Measurements from ENCODE around the gene FADS2.

The FADS2 gene

GRCh38 chr11:61792310-61793082 is 35.6 kb upstream of the FADS2 start, which contains the start of the genes FEN1 and TMEM258:
Gene FEN1, plus strand, starts transcription at chr11:61792911. Its CDS starts 2,451 bp downstream, at chr11:61795362.
Gene TMEM258, minus strand, starts transcription at chr11:61792599. Its CDS starts 41 bp downstream, at chr11:61792558.
- Mint-ChIP-seq H3K36me3 (ENCODE audit: low read depth) (peaks cover 67% of the 10 kb centered on the region), H3K4me1 (ENCODE audit: low read depth) (peaks cover 50% of the 10 kb centered on the region), H3K9me3 (no peaks in the 10 kb centered on the region)

GRCh38 chr11:61793083-61793828 is 34.8 kb upstream of the FADS2 start:
- H3K4me1 Mint-ChIP-seq (ENCODE audit: low read depth), result peaks cover 50% of the 10 kb centered on the region
- H3K27me3 Mint-ChIP-seq, result no peaks in the 10 kb centered on the region
- peak overlapping the region; percentile 100 for H3K27ac Mint-ChIP-seq
- no peaks in the 10 kb centered on the region for H3K9me3 Mint-ChIP-seq
- H3K36me3 Mint-ChIP-seq (ENCODE audit: low read depth), result peaks cover 71% of the 10 kb centered on the region
- H3K4me3 Mint-ChIP-seq, result peak overlapping the region; percentile 92

More at GRCh38 chr11:61792310-61793082, 35.6 kb upstream of the FADS2 start, which contains the start of the genes FEN1 and TMEM258:
- H3K27ac Mint-ChIP-seq, result peak within 1 kb of the TSS; percentile 100
- H3K27me3 Mint-ChIP-seq, result no peaks in the 10 kb centered on the region
- peak within 1 kb of the TSS; percentile 92 for H3K4me3 Mint-ChIP-seq

DNA sequence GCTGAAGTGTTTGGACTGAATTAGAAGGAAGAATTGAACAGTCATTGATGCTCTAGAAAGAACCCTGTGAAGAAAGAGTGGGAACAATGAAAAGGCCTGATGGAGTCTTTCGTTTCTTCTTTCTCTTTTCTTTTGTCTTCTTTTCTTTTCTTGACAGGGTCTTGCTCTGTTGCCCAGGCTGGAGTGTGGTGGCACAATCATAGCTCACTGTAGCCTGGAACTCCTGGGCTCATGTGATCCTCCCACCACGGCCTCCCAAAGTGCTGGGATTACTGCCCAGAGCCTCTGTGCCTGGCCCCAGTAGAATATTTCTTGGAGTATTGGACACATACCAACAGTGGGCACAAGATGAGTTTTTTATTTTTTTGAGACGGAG is 34.3 kb upstream of the FADS2 start:
- Mint-ChIP-seq H3K27me3 (no peaks in the 10 kb centered on the region), H3K9me3 (no peaks in the 10 kb centered on the region), H3K4me3 (peak overlapping the region; percentile 92), H3K27ac (peak overlapping the region; percentile 100), H3K4me1 (ENCODE audit: low read depth) (peaks cover 52% of the 10 kb centered on the region), H3K36me3 (ENCODE audit: low read depth) (peaks cover 70% of the 10 kb centered on the region)

DNA sequence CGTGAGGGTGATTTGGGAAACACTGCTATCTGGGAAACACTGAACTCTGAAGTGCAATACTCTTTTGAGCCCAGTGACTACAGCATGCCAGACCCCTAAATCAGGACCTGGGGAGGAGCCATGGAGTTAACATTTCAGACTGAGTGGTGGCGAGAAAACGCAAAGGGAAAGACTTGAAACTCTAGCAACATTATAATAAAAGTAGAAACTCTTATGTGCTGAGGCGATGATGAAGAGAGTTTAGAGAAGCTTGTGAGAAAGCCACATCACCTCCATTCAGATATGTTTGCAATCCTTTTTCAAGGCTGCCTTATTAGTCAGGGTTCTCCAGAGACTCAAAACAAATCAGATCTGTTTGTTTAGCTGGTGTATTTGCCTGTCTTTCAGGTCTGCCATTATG is 33.5 kb upstream of the FADS2 start:
- Mint-ChIP-seq H3K27me3 (no peaks in the 10 kb centered on the region), H3K4me1 (ENCODE audit: low read depth) (peaks cover 58% of the 10 kb centered on the region), H3K27ac (peak overlapping the region; percentile 71), H3K9me3 (no peaks in the 10 kb centered on the region), H3K36me3 (ENCODE audit: low read depth) (peaks cover 69% of the 10 kb centered on the region), H3K4me3 (peak overlapping the region; percentile 92)

DNA sequence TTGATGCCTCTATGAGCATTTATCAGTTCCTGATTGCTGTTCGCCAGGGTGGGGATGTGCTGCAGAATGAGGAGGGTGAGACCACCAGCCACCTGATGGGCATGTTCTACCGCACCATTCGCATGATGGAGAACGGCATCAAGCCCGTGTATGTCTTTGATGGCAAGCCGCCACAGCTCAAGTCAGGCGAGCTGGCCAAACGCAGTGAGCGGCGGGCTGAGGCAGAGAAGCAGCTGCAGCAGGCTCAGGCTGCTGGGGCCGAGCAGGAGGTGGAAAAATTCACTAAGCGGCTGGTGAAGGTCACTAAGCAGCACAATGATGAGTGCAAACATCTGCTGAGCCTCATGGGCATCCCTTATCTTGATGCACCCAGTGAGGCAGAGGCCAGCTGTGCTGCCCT is 32.6 kb upstream of the FADS2 start:
- Mint-ChIP-seq H3K4me1 (ENCODE audit: low read depth) (peaks cover 53% of the 10 kb centered on the region), H3K9me3 (no peaks in the 10 kb centered on the region), H3K27ac (peak overlapping the region; percentile 71), H3K36me3 (ENCODE audit: low read depth) (peaks cover 66% of the 10 kb centered on the region), H3K27me3 (no peaks in the 10 kb centered on the region), H3K4me3 (peak overlapping the region; percentile 92)

GRCh38 chr11:61795876-61796526 is 32.1 kb upstream of the FADS2 start:
- Mint-ChIP-seq H3K4me1 (ENCODE audit: low read depth) (peaks cover 50% of the 10 kb centered on the region), H3K36me3 (ENCODE audit: low read depth) (peaks cover 66% of the 10 kb centered on the region), H3K4me3 (no peak overlapping the region), H3K27me3 (no peaks in the 10 kb centered on the region), H3K27ac (no peak overlapping the region), H3K9me3 (no peaks in the 10 kb centered on the region)

DNA sequence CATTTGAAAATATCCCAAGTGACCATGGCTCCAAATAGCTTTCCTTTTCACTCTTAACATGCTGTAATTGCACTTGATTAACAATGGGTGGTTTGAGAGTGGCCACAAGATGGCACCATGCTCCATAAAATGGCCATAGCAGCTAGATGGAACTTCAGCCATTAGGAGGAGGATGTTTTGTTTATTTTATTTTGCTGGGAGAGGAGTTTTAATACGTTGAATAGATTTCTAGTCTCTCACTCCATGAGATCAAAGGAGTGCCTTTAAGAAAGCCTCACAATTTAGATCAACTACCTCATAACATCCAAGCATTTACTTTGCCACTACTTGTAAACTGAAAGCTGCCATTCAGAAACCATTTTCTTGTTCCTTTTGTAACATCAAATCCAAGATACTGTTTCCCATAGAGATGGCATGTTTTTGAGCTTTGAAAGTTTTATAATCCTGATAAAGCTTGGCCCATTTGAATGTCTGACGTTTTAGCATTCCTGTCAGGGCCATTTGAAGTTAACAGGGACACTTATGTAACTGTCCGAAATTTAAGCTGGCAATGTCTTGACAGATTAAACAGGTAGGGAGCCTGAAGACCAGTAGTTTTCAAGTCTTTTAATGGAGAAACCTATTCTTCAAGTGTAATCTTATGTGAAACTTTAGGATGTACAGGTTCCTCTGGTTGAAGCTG is 30.7 kb upstream of the FADS2 start:
- peaks cover 68% of the 10 kb centered on the region for H3K36me3 Mint-ChIP-seq (ENCODE audit: low read depth)

GRCh38 chr11:61799665-61800284 is 28.3 kb upstream of the FADS2 start:
- Mint-ChIP-seq H3K9me3 (no peaks in the 10 kb centered on the region), H3K27ac (peak overlapping the region; percentile 14), H3K27me3 (no peaks in the 10 kb centered on the region), H3K36me3 (ENCODE audit: low read depth) (peaks cover 68% of the 10 kb centered on the region), H3K4me3 (no peak overlapping the region), H3K4me1 (ENCODE audit: low read depth) (peaks cover 30% of the 10 kb centered on the region)

More for the DNA sequence above, 30.7 kb upstream of the FADS2 start:
- no peak overlapping the region for H3K27ac Mint-ChIP-seq
- peaks cover 42% of the 10 kb centered on the region for H3K4me1 Mint-ChIP-seq (ENCODE audit: low read depth)
- H3K4me3 Mint-ChIP-seq, result no peak overlapping the region
- no peaks in the 10 kb centered on the region for H3K27me3 Mint-ChIP-seq
- H3K9me3 Mint-ChIP-seq, result no peaks in the 10 kb centered on the region

- H3K4me1 Mint-ChIP-seq (ENCODE audit: low read depth), result peaks cover 21% of the 10 kb centered on the region
- H3K4me3 Mint-ChIP-seq, result no peak overlapping the region
- peaks cover 61% of the 10 kb centered on the region for H3K36me3 Mint-ChIP-seq (ENCODE audit: low read depth)
- H3K27me3 Mint-ChIP-seq, result no peaks in the 10 kb centered on the region
- H3K27ac Mint-ChIP-seq, result no peak overlapping the region
- H3K9me3 Mint-ChIP-seq, result no peaks in the 10 kb centered on the region
Observed at GRCh38 chr11:61800331-61801281, 27.5 kb upstream of the FADS2 start.

GRCh38 chr11:61802605-61803004 is 25.5 kb upstream of the FADS2 start:
- Mint-ChIP-seq H3K4me3 (no peak overlapping the region), H3K9me3 (no peaks in the 10 kb centered on the region), H3K27ac (no peak overlapping the region), H3K4me1 (ENCODE audit: low read depth) (peaks cover 8% of the 10 kb centered on the region), H3K36me3 (ENCODE audit: low read depth) (peaks cover 44% of the 10 kb centered on the region), H3K27me3 (no peaks in the 10 kb centered on the region)

DNA sequence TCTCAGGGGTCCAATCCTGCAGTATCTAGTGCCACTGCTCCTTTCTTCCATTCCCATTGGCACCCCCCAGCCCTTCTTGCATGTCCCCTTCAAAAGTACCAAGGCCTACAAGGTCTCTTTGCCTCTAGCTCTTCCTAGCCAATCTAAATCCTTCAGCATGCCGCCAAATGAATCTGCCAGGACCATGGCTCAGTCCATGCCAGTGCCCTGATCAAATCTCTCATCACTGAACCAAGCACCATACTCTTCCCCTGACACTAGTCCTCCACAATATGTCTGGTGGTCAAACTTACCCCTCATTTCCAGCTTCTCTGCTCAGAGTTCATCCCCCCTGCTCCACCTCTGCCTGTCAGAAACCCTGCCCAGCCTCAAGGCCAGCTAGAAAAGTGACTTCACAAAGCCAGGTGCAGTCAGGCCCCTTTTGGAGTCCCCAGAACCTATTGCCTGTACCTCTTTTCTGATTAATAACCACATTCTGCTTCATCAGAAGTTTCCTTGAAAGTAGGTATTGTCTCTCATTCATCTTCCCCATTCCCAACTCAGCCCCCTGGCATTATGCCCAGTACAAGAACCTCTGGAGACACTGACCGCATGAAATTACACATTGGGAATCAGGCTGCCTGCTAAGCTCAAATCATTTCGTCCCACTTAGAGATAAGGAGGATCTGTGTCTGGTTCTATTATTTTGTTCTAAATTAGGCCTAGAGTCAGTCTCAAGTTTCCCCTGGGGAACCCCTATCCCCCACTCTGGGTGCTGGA is 24.0 kb upstream of the FADS2 start:
- peaks cover 5% of the 10 kb centered on the region for H3K4me1 Mint-ChIP-seq (ENCODE audit: low read depth)
- no peaks in the 10 kb centered on the region for H3K9me3 Mint-ChIP-seq
- H3K36me3 Mint-ChIP-seq (ENCODE audit: low read depth), result peaks cover 37% of the 10 kb centered on the region
- H3K27ac Mint-ChIP-seq, result no peak overlapping the region
- H3K4me3 Mint-ChIP-seq, result no peak overlapping the region
- H3K27me3 Mint-ChIP-seq, result no peaks in the 10 kb centered on the region

DNA sequence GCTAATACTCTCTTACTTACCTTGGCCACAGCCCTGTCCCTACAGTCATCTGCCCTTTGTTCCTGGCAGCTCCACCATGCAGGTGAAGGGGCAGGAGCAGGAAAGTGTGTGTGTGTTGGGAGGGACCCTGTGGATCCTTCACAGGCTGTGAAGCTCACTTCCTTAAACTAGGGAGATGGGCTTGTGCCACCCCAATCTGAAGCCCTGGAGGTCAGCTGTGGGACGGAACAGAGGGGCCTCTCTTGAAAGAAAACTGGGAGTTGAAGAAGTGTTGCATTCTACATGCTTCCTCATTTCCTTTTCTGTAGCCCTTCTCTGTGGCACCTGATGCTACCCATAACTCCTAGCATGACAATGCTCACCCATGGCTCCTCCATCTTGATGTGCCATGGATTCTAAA is 23.0 kb upstream of the FADS2 start:
- Mint-ChIP-seq H3K4me1 (ENCODE audit: low read depth) (no peaks in the 10 kb centered on the region), H3K27me3 (no peaks in the 10 kb centered on the region), H3K27ac (no peak overlapping the region), H3K4me3 (no peak overlapping the region), H3K9me3 (no peaks in the 10 kb centered on the region), H3K36me3 (ENCODE audit: low read depth) (peaks cover 37% of the 10 kb centered on the region)

GRCh38 chr11:61806785-61807184 is 21.3 kb upstream of the FADS2 start:
- Mint-ChIP-seq H3K4me1 (ENCODE audit: low read depth) (no peaks in the 10 kb centered on the region), H3K36me3 (ENCODE audit: low read depth) (peaks cover 31% of the 10 kb centered on the region), H3K27me3 (no peaks in the 10 kb centered on the region), H3K27ac (no peak overlapping the region), H3K9me3 (no peaks in the 10 kb centered on the region), H3K4me3 (no peak overlapping the region)
